ENCODE measurements around the gene TMEM184B. TPM values are rescaled to one million over a fixed set of nuclear protein-coding genes. Genes with fewer than 3 reads are reported as not detected.

Gene TMEM184B
- 10 to 100 TPM; 55.4 to 57.6 TPM for total RNA-seq
- polyA plus RNA-seq (2013, experiment 1 of 2): 56.1 TPM
- 47.2 TPM for polyA plus RNA-seq (2013, experiment 2 of 2)
- long read RNA-seq, experiment 1, full-length matches to known transcripts: 25 of 32 reads
- long read RNA-seq, experiment 1, partial matches to known transcripts: 4 of 32 reads
- long read RNA-seq, experiment 1, other reads (novel, unspliced or antisense): 3 of 32 reads
- long read RNA-seq, experiment 2, full-length matches to known transcripts: 93 of 128 reads
- long read RNA-seq, experiment 2, partial matches to known transcripts: 18 of 128 reads
- long read RNA-seq, experiment 2, other reads (novel, unspliced or antisense): 17 of 128 reads
- long read RNA-seq, experiment 3, full-length matches to known transcripts: 136 of 175 reads
- long read RNA-seq, experiment 3, partial matches to known transcripts: 26 of 175 reads
- long read RNA-seq, experiment 3, other reads (novel, unspliced or antisense): 13 of 175 reads
- long read RNA-seq, experiment 4: 0 reads

- Histone ChIP-seq H3K36me3 (ENCODE audit: control insufficient read depth, insufficient read depth, low read length) (peaks cover 5% of the 10 kb centered on the region), H3K27me3 (ENCODE audit: control insufficient read depth, insufficient read depth, low read length, poor library complexity, severe bottlenecking) (no peaks in the 10 kb centered on the region), H3K27ac (ENCODE audit: low read depth, low read length) (peak within 1 kb of the TSS; percentile 75), H3K4me1 (ENCODE audit: control insufficient read depth, insufficient read depth, low read length) (peaks cover 3% of the 10 kb centered on the region), H3K9ac (ENCODE audit: extremely low read depth, low read length, poor library complexity, severe bottlenecking) (peak within 1 kb of the TSS; percentile 62), H3K4me3 (ENCODE audit: low read length) (peak within 1 kb of the TSS; percentile 88), H3K9me3 (ENCODE audit: control insufficient read depth, low read length) (no peaks in the 10 kb centered on the region)
- peaks cover 24% of the 10 kb centered on the region for H3K4me1 Mint-ChIP-seq
- H3K36me3 Mint-ChIP-seq (ENCODE audit: low read depth): peaks cover 4% of the 10 kb centered on the region
- peak; percentile 89 for DNase-seq
- H3K9me3 Mint-ChIP-seq: no peaks in the 10 kb centered on the region
- no peak for TF ChIP-seq CTCF (conservative IDR thresholded peaks at IDR 0.05)
- peak within 1 kb of the TSS; percentile 83 for H3K4me3 Mint-ChIP-seq
- 0 to 1% methylated on average over 28 to 97 of the region's 97 CpGs for WGBS, 2 experiments (ENCODE audit: insufficient coverage in 1 of 2, insufficient read length in 1 of 2)
- H3K27ac Mint-ChIP-seq: peak within 1 kb of the TSS; percentile 91
- peaks cover 3% of the 10 kb centered on the region for H3K27me3 Mint-ChIP-seq (ENCODE audit: insufficient read depth)
Observed at GRCh38 chr22:38272373-38273134, at the start of gene TMEM184B. TSS of gene TMEM184B (minus strand) at chr22:38273010. CDS start at chr22:38247961, 25,049 bp downstream.

GRCh38 chr22:38320605-38321402 is 48.0 kb upstream of the TMEM184B start:
- Histone ChIP-seq H3K27me3 (ENCODE audit: control insufficient read depth, insufficient read depth, low read length, poor library complexity, severe bottlenecking) (no peaks in the 10 kb centered on the region), H3K9me3 (ENCODE audit: control insufficient read depth, low read length) (no peaks in the 10 kb centered on the region), H3K36me3 (ENCODE audit: control insufficient read depth, insufficient read depth, low read length) (no peaks in the 10 kb centered on the region), H3K4me1 (ENCODE audit: control insufficient read depth, insufficient read depth, low read length) (peaks cover 13% of the 10 kb centered on the region), H3K9ac (ENCODE audit: extremely low read depth, low read length, poor library complexity, severe bottlenecking) (no peak overlapping the region), H3K27ac (ENCODE audit: low read depth, low read length) (no peak overlapping the region), H3K4me3 (ENCODE audit: low read length) (no peak overlapping the region)
- Mint-ChIP-seq H3K36me3 (ENCODE audit: low read depth) (no peaks in the 10 kb centered on the region), H3K27ac (peak overlapping the region; percentile 64), H3K4me3 (no peak overlapping the region), H3K4me1 (peaks cover 31% of the 10 kb centered on the region), H3K9me3 (no peaks in the 10 kb centered on the region), H3K27me3 (ENCODE audit: insufficient read depth) (no peaks in the 10 kb centered on the region)
- no peak for TF ChIP-seq CTCF (conservative IDR thresholded peaks at IDR 0.05)
- WGBS, 2 experiments (ENCODE audit: insufficient coverage in 1 of 2, insufficient read length in 1 of 2): 90 to 94% methylated on average over 11 of the region's 11 CpGs
- DNase-seq: no peak
